GM23338 (cell line): Measurements from ENCODE around the gene ARX.

Experiments
- CREB1 ChIP-seq: fragments of 250-450 bp; sonication (Bioruptor Pico); IDR thresholded peaks from 2 replicates; pipeline ENCODE4 v1.5.0; 2020; ENCODE audit warnings: low read depth, mild to moderate bottlenecking, moderate library complexity
- CTCF ChIP-seq, 2 experiments: fragments of 200-600 bp in 1 of 2; sonication (generic) in 1 of 2; conservative IDR thresholded peaks; 2 replicates each; pipeline versions ENCODE4 v1.5.1 to v1.6.1; 2016 to 2017; ENCODE audit warnings: antibody characterized with exemption in 2 of 2, low read depth in 2 of 2, mild to moderate bottlenecking in 2 of 2, moderate library complexity in 1 of 2
- EZH2 ChIP-seq: fragments of 200-600 bp; sonication (generic); IDR thresholded peaks from one replicate; pipeline ENCODE4 v1.8.0; 2017; ENCODE audit warnings: antibody characterized with exemption, mild to moderate bottlenecking, low read depth; ENCODE audit not compliant: unreplicated experiment
- EZH2phosphoT487 ChIP-seq: fragments of 200-600 bp; sonication (generic); IDR thresholded peaks from one replicate; pipeline ENCODE4 v1.8.1; 2018; ENCODE audit warnings: antibody characterized with exemption; ENCODE audit not compliant: unreplicated experiment
- POLR2AphosphoS5 ChIP-seq: IDR thresholded peaks from 2 replicates; pipeline ENCODE4 v1.6.1; 2016; ENCODE audit warnings: antibody characterized with exemption, low read depth

GRCh38 chrX:25017667-25018247, 2.0 kb upstream of the ARX start:
- TF ChIP-seq EZH2 (peak; percentile 55), CTCF (conservative IDR thresholded peaks at IDR 0.05; ENCODE audit: low read depth in 2 of 2) (no peak), EZH2phosphoT487 (no peak), CREB1 (CRISPR knock-in tag) (no peak), POLR2AphosphoS5 (no peak)
